SK-N-SH (cell line): Measurements from ENCODE around the gene ANKS1B. TPM values are rescaled to one million over a fixed set of nuclear protein-coding genes. Genes with fewer than 3 reads are reported as not detected.
"Not testable (repeated sequence)": the region's sequence is repeated elsewhere in the genome, so short reads cannot be mapped to it uniquely, and the experiment has no call there.

Experiments
- CTCF ChIA-PET: fragments of 300-600, 350-600 bp; formaldehyde crosslinking; extraction: SDS; loops from one replicate; lab custom pipeline; 2021; lab: Yijun Ruan, JAX
- POLR2A ChIA-PET: fragments of 350-600 bp; sonication (Branson Sonifier 250); formaldehyde crosslinking; extraction: SDS; loops from one replicate; lab custom pipeline; 2020; ENCODE audit warnings: antibody characterized with exemption, inconsistent platforms; lab: Yijun Ruan, JAX
- DNase-seq: peaks from one replicate; pipeline ENCODE4 v3.0.0; 2012
- H2AFZ ChIP-seq: fragments of 200-600 bp; sonication (generic); 2 replicates; pipeline ENCODE4 v1.8.1; 2016; ENCODE audit warnings: antibody characterized with exemption, mild to moderate bottlenecking, low read depth
- H3F3A ChIP-seq: fragments of 200-600 bp; sonication (generic); replicated peaks from 2 replicates; pipeline ENCODE3; 2016; ENCODE audit warnings: antibody characterized with exemption, mild to moderate bottlenecking; ENCODE audit not compliant: insufficient read depth
- H3K27ac ChIP-seq, 2 experiments: fragments of 200-500 bp in 1 of 2; fragments of 200-600 bp in 1 of 2; sonication (Bioruptor generic) in 1 of 2; sonication (generic), shearing (Covaris generic) in 1 of 2; 2 replicates each; pipeline versions ENCODE4 v1.5.1 to v1.6.1; 2014 to 2016; ENCODE audit warnings: low read depth in 2 of 2, inconsistent platforms in 1 of 2, low read length in 1 of 2, mild to moderate bottlenecking in 1 of 2, mixed read lengths in 1 of 2
- H3K27me3 ChIP-seq: fragments of 200-600 bp; sonication (generic), shearing (Covaris generic); 2 replicates; pipeline ENCODE4 v1.6.1; 2016; ENCODE audit warnings: mixed run types; ENCODE audit not compliant: insufficient read depth
- H3K36me3 ChIP-seq, 2 experiments: fragments of 200-500 bp in 1 of 2; fragments of 200-600 bp in 1 of 2; sonication (Bioruptor generic) in 1 of 2; sonication (generic) in 1 of 2; replicated peaks in 1 of 2; 2 replicates each; pipeline versions ENCODE3 to v1.5.1; 2014 to 2016; ENCODE audit warnings: low read length in 1 of 2, mild to moderate bottlenecking in 1 of 2; ENCODE audit not compliant: insufficient read depth in 2 of 2, control insufficient read depth in 1 of 2
- H3K4me1 ChIP-seq, 2 experiments: fragments of 200-500 bp in 1 of 2; fragments of 200-600 bp in 1 of 2; sonication (Bioruptor generic) in 1 of 2; sonication (generic), shearing (Covaris generic) in 1 of 2; 2 replicates each; pipeline versions ENCODE4 v1.5.1 to v1.6.1; 2014 to 2016; ENCODE audit warnings: low read depth in 1 of 2, low read length in 1 of 2, mixed run types in 1 of 2; ENCODE audit not compliant: insufficient read depth in 2 of 2, control insufficient read depth in 1 of 2
- H3K4me2 ChIP-seq: fragments of 200-600 bp; sonication (generic), shearing (Covaris generic); 2 replicates; pipeline ENCODE4 v1.6.1; 2017; ENCODE audit warnings: mixed run types
- H3K4me3 ChIP-seq, 2 experiments: fragments of 200-500 bp in 1 of 2; fragments of 200-600 bp in 1 of 2; sonication (Bioruptor generic) in 1 of 2; sonication (generic), shearing (Covaris generic) in 1 of 2; 2 replicates each; pipeline versions ENCODE4 v1.5.1 to v1.8.1; 2014 to 2016; ENCODE audit warnings: low read depth in 2 of 2, inconsistent platforms in 1 of 2, low read length in 1 of 2, mild to moderate bottlenecking in 1 of 2, mixed read lengths in 1 of 2, moderate library complexity in 1 of 2
- H3K79me2 ChIP-seq: fragments of 200-600 bp; sonication (generic); 2 replicates; pipeline ENCODE4 v1.8.1; 2017; ENCODE audit warnings: mild to moderate bottlenecking; ENCODE audit not compliant: insufficient read depth
- H3K9ac ChIP-seq: fragments of 200-600 bp; sonication (generic); 2 replicates; pipeline ENCODE4 v1.6.1; 2017; ENCODE audit warnings: mixed run types
- H3K9me2 ChIP-seq: fragments of 200-600 bp; sonication (generic); 2 replicates; pipeline ENCODE4 v1.6.1; 2017; ENCODE audit warnings: mixed run types
- H3K9me3 ChIP-seq: fragments of 200-600 bp; sonication (generic); 2 replicates; pipeline ENCODE4 v1.6.1; 2017; ENCODE audit warnings: mixed run types, mild to moderate bottlenecking, moderate library complexity
- H4K20me1 ChIP-seq: fragments of 200-600 bp; sonication (generic); 2 replicates; pipeline ENCODE4 v1.6.1; 2017; ENCODE audit warnings: mild to moderate bottlenecking, mixed run types; ENCODE audit not compliant: insufficient read depth
- CHD2 ChIP-seq: fragments of 150-350 bp; IDR thresholded peaks from 2 replicates; pipeline ENCODE4 v1.6.1; 2018; ENCODE audit warnings: low read length; ENCODE audit not compliant: partially characterized antibody
- ELF1 ChIP-seq: IDR thresholded peaks from 2 replicates; pipeline ENCODE4 v1.4.0; 2012
- FOXJ3 ChIP-seq: sonication (generic); formaldehyde crosslinking; IDR thresholded peaks from 2 replicates; pipeline ENCODE4 v1.5.1; 2020; ENCODE audit warnings: mild to moderate bottlenecking, missing genetic modification reagents
- FOXM1 ChIP-seq: IDR thresholded peaks from 2 replicates; pipeline ENCODE4 v1.4.0; 2012; ENCODE audit warnings: low read depth, mild to moderate bottlenecking
- GABPA ChIP-seq: IDR thresholded peaks from 2 replicates; pipeline ENCODE4 v1.4.0; 2012; ENCODE audit warnings: low read depth, mild to moderate bottlenecking
- IRF3 ChIP-seq: fragments of 150-350 bp; IDR thresholded peaks from 2 replicates; pipeline ENCODE4 v1.6.1; 2016; ENCODE audit warnings: mild to moderate bottlenecking, low read depth, low read length
- MAX ChIP-seq: IDR thresholded peaks from 2 replicates; pipeline ENCODE4 v1.4.0; 2012; ENCODE audit warnings: low read depth
- MEF2A ChIP-seq: IDR thresholded peaks from 2 replicates; pipeline ENCODE4 v1.4.0; 2012; ENCODE audit warnings: low read depth, borderline replicate concordance
- MXI1 ChIP-seq: IDR thresholded peaks from 2 replicates; pipeline ENCODE4 v1.6.1; 2012; ENCODE audit warnings: mild to moderate bottlenecking, low read depth, low read length, improper control_type of control experiment
- NFIC ChIP-seq: IDR thresholded peaks from 2 replicates; pipeline ENCODE4 v1.4.0; 2012; ENCODE audit warnings: borderline replicate concordance
- NRF1 ChIP-seq: IDR thresholded peaks from 2 replicates; pipeline ENCODE4 v1.6.1; 2012; ENCODE audit warnings: low read depth, mild to moderate bottlenecking, low read length
- RCOR1 ChIP-seq: fragments of 150-350 bp; IDR thresholded peaks from 2 replicates; pipeline ENCODE4 v1.6.1; 2017; ENCODE audit warnings: antibody characterized with exemption, low read length
- RFX5 ChIP-seq: IDR thresholded peaks from 2 replicates; pipeline ENCODE4 v1.6.1; 2012; ENCODE audit warnings: mild to moderate bottlenecking, improper control_type of control experiment, low read length
- SMC3 ChIP-seq: IDR thresholded peaks from 2 replicates; pipeline ENCODE4 v1.6.1; 2012; ENCODE audit warnings: low read depth, low read length, improper control_type of control experiment
- TCF12 ChIP-seq: IDR thresholded peaks from 2 replicates; pipeline ENCODE4 v1.4.0; 2012
- TEAD4 ChIP-seq: IDR thresholded peaks from 2 replicates; pipeline ENCODE4 v1.4.0; 2012; ENCODE audit warnings: mild to moderate bottlenecking, borderline replicate concordance; ENCODE audit not compliant: insufficient read depth
- USF1 ChIP-seq: IDR thresholded peaks from 2 replicates; pipeline ENCODE4 v1.4.0; 2012; ENCODE audit warnings: low read depth, borderline replicate concordance
- YY1 ChIP-seq: IDR thresholded peaks from 2 replicates; pipeline ENCODE4 v1.4.0; 2012; ENCODE audit warnings: low read depth, mild to moderate bottlenecking
- ZBTB33 ChIP-seq: IDR thresholded peaks from 2 replicates; pipeline ENCODE4 v1.4.0; 2012; ENCODE audit warnings: low read depth, borderline replicate concordance
- WGBS: methylation state at CpG from one replicate; pipeline ENCODE4 v1.1.6; 2017; ENCODE audit warnings: low lambda C conversion rate; 5-methylcytosine and 5-hydroxymethylcytosine counted together
- polyA plus RNA-seq, 3 experiments: library from polyadenylated mRNA; depleted of rRNA; stranded (reverse); fragments of >200 nt; gene quantifications; 2 replicates each; pipeline ENCODE4 v1.2.3, GENCODE V29; 2012

ANKS1B gene
- polyA plus RNA-seq, 1 of the 3 experiments (the other 2 are of a cell fraction) = 1.8 TPM

- H3F3A ChIP-seq, H3K9me3 ChIP-seq, H3K9me2 ChIP-seq, H3K27me3 ChIP-seq, POLR2A ChIA-PET, H3K4me2 ChIP-seq, H2AFZ ChIP-seq, DNase-seq, H3K4me1 ChIP-seq, H3K4me3 ChIP-seq, CTCF ChIA-PET, H3K79me2 ChIP-seq, H3K27ac ChIP-seq, H3K9ac ChIP-seq, H3K36me3 ChIP-seq, H4K20me1 ChIP-seq: not testable (repeated sequence)
- WGBS = 64% methylated on average over 4 of the region's 4 CpGs
Observed at GRCh38 chr12:99714921-99715320, 269.8 kb downstream of the ANKS1B start.

GRCh38 chr12:99713946-99714520 is 270.7 kb downstream of the ANKS1B start:
- Histone ChIP-seq H3K9ac (no peak overlapping the region), H3K27me3 (no peaks in the 10 kb centered on the region), H3K79me2 (no peaks in the 10 kb centered on the region), H3K9me3 (no peaks in the 10 kb centered on the region), H3K36me3 (no peaks in the 10 kb centered on the region), H3K27ac (no peak overlapping the region), H4K20me1 (no peaks in the 10 kb centered on the region), H3K4me2 (no peak overlapping the region), H3K4me3 (no peak overlapping the region), H2AFZ (no peak overlapping the region), H3K4me1 (no peaks in the 10 kb centered on the region), H3K9me2 (no peaks in the 10 kb centered on the region), H3F3A (no peaks in the 10 kb centered on the region)
- TF ChIP-seq SMC3 (no peak), NRF1 (no peak), RFX5 (no peak), TEAD4 (no peak), GABPA (no peak), MAX (no peak), MXI1 (no peak), YY1 (no peak), NFIC (no peak), MEF2A (no peak), TCF12 (no peak), USF1 (no peak), ELF1 (no peak), CHD2 (no peak), IRF3 (no peak), FOXJ3 (CRISPR knock-in tag) (no peak), FOXM1 (no peak), ZBTB33 (no peak), RCOR1 (no peak)
- 51% methylated on average over 3 of the region's 3 CpGs for WGBS
- DNase-seq = no peak
- CTCF ChIA-PET = no interaction called here
- POLR2A ChIA-PET = no interaction called here
